Stimulated activated naive CD4-positive, alpha-beta T cell (primary cell): ENCODE measurements around the gene GKN1.

ENCODE experiments used
- DNase-seq, 6 experiments: peaks; one replicate each; lab custom pipeline; 2025; lab: John Stamatoyannopoulos, UW

Gene GKN1

GRCh38 chr2:68959001-68959400 is 15.4 kb upstream of the GKN1 start:
- DNase-seq: no peak

DNA sequence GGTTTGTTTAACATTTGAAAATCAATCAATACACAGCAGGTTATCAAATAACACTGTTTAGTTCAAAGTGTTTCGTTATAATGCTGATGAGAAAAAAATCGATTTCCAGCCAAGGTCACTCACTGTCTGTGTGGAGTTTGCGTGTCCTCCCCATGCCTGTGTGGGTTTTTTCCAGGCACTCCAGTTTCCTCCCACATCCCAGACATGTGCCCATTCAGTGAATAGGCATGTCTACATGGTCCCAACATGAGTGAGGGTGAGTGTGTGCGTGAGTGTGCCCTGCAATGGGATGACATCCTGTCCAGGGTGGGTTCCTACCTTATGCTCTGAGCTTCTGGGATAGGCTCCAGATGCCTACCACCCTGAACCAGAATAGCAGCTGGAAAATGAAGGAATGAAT is 13.1 kb upstream of the GKN1 start:
- DNase-seq: no peak

- no peak for DNase-seq
These were observed 10.2 kb upstream of the GKN1 start for GRCh38 chr2:68964282-68964681.

- DNase-seq: no peak
These were observed 6.2 kb upstream of the GKN1 start for GRCh38 chr2:68968221-68968620.

DNA sequence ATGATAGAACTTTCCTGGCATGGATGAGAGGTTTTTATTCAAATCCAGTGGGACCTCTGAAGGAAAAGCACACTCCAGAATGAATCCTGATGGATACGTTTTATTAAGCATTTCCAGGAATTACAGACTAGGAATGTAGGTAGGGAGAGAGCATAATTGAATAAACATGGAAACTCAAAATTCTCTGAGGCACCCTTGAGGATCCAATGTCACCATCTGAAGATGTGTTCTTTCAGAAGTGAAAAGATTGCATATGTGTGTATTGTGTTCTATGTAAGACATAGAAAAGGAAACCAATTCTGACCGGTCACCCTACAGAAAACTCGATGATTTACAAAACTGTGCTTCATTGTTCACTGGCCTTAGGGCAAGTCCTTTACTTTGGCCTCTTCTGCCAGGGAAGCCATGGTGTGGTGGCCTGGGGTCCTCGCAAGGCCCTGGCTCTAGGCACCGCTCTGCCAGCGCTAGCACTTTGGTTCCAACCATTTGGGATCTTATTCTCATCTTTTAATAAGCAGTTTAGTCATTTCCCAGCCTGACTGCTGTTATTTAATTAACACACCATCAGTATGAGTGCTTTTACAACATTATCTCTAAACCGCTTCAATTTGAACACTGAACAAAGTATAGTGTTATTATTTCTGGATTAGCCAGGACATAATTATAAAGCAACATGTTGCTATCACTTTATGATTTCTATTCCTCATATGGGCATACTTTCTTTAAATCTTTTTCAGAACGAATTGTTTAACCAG is 4.5 kb upstream of the GKN1 start:
- no peak for DNase-seq

- DNase-seq: no peak
These were observed 3.7 kb upstream of the GKN1 start for GRCh38 chr2:68970566-68971265.

DNA sequence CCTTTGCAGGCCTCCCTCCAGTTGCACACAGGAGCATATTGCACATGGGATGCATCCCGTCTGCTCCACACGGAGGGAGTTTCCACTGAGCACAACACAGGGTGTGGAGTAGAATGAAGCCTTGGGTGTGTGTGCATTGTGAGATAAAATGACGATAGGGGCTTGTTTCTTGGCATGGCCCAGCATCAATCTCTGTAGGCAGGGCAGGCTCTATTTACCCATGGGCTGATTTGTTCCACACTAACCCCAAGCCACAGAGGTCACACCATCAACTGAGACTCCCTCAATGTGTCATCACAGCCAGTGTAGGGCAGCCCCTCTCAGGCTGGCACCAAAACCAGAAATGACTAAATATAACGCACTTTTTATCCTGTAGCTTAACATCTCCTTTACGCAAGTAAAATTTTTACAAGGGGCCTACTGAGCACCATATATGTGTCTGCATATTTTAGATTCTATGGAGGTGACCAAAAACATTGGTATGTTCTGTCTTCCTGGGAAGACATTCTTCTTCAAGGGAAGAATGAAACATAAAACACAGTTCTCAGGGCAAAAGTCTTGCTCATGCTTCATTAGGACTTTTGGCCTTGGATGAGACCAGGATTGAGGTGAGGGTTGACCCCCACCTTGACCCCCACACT is 2.7 kb upstream of the GKN1 start:
- DNase-seq: no peak

DNA sequence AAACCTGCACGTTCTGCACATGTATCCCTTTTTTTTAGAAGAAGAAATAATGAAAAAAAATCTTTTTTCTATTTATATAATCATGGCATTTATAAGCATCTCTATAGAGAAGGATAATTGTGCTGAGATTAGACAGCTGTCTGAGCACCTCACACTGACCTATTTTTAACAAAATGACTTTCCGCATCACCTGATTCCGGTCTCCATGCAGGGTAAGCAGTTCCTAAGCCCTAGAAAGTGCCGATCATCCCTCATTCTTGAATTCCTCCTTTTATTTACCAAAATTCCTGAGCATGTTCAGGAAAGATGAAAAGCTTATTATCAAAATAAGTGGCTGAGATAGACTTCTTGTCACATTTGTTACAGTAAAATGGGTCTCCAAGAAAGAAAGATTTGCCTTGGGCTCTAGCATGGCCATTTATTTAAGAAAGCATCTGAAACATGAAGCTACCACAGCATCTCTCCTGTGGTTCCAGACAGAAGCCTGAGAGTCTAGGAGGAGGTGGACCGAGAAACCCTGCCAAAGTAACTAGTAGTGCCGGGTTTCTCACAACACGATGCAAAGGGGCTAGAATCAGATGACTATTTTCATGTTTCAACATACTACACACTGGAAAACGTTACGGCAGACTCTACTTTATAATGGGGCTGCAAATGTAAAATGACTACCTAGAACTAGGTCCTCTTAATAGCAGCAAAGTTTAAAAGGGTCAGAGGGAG is 670 bp downstream of the GKN1 start:
- no peak for DNase-seq

- no peak for DNase-seq
These were observed 1.4 kb downstream of the GKN1 start for GRCh38 chr2:68975844-68976243.

GRCh38 chr2:68977453-68977852 is 3.0 kb downstream of the GKN1 start:
- no peak for DNase-seq

DNA sequence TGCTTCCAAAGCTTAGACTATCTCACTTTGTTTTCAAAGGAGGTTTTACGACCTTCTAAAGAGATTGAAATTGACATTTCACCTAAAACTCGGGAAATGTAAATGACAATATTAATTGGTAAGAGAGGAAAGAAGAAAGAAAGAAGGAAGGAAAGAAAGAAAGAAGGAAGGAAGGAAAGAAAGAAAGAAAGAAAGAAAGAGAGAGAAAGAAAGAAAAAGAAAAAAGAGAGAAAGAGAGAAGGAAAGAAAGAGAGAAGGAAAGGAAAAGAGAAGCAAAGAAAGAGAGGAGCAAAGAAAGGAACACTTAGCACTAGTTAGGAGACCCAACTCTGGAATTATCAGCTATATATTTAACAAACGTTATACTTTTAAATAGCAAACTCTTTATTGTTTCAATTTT is 3.7 kb downstream of the GKN1 start:
- no peak for DNase-seq

DNA sequence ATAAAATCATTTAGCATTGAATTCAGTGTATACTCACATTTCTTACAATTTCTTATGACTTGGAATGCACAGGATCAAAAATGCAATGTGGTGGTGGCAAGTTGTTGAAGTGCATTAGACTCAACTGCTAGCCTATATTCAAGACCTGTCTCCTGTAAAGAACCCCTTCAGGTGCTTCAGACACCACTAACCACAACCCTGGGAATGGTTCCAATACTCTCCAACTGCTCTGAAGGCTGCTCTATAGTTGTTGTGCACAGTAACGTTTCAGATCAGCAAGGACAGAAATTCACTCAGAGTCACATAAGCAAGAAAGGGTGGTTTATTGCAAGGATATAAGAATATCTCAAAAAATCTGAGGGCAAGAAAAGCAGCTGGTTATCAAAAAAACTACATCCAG is 6.5 kb downstream of the GKN1 start:
- DNase-seq: no peak

- no peak for DNase-seq
These were observed 12.6 kb downstream of the GKN1 start for GRCh38 chr2:68987021-68987503.

- no peak for DNase-seq
These were observed 14.6 kb downstream of the GKN1 start for GRCh38 chr2:68989035-68989434.

GRCh38 chr2:68992341-68992740 is 17.9 kb downstream of the GKN1 start:
- no peak for DNase-seq

- no peak for DNase-seq
These were observed 18.5 kb downstream of the GKN1 start for GRCh38 chr2:68992933-68993332.

DNA sequence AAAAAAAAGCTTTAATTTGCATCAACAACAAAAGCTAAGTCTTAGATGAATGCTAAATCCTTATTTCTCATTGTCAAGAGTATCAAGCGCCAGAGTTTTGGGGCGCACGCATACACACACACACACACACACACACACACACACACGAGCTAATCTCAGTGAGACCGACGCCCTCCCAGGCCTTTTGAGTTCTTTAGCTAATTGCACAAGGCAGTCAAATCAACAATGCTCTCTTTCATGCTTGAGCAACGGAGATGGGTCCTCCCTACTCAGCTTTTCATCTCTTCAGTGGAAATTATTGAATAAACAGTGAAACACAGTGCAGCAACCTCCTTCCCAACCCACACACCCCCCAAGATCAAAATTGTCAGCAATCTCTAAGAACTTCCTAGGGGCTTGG is 19.2 kb downstream of the GKN1 start:
- DNase-seq: no peak

DNA sequence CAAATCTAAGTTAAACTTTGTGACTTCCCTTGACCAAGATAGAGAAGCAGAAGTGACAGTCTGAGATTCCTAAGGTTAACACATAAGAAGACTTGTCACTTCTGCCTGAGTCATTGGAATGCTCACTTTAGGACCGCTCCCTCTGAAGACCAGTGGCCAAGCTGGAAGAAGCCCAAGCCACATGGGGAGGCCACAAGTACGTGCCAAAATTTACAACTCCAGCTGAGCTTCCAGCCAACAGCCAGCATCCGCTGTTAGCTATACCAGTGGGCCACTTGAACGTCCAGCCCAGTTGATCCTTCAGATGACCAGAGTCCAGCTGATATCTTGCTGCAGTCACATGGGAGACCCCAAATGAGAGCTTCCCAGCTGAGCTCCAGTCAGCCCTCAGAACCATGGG is 20.4 kb downstream of the GKN1 start:
- no peak for DNase-seq

DNA sequence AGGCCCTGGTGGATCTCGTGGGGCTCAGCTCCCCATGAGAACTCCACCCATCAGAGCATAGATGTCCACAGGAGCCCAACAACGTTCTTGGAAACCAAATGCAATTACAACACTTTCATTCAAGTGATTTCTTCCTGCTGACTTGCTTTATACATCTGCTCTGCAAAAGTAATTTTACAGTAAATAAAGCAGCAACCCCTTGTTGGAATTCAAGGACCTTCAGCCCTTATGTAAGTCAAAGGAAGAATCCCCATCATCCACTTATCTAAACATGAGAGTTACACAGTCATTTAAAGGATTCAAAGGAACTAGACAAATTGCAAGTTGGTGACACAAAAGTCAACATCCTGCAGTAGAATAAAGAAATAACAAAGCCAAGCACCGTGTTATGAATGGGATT is 21.5 kb downstream of the GKN1 start:
- DNase-seq: no peak

- no peak for DNase-seq
These were observed 23.0 kb downstream of the GKN1 start for GRCh38 chr2:68997401-68997800.

DNA sequence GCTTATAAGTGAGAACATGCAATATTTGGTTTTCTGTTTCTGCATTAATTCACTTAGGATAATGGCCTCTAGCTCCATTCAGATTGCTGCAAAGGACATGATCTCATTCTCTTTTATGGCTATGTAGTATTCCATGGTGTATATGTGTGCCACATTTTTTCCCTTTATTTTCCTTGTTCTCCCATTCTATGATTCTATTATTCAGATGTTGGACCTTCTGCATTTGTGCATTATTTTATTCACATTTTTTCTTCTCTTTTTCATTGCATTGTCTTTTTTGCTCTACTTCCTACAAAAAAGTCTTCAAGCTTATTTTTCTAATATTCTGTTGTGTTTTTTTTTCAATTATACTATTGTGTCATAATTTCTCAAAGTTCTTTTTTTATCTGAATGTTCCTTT is 27.4 kb downstream of the GKN1 start:
- DNase-seq: no peak

- DNase-seq: no peak
These were observed 29.3 kb downstream of the GKN1 start for GRCh38 chr2:69003731-69004130.

GRCh38 chr2:69007169-69007568 is 32.7 kb downstream of the GKN1 start:
- DNase-seq: no peak
